ENCODE results near the gene L3MBTL4.

GRCh38 chr18:6370410-6370809, 44.3 kb downstream of the L3MBTL4 start:
- TF ChIP-seq CTCF (IDR thresholded peaks at IDR 0.05) (no peak), POLR2A (IDR thresholded peaks at IDR 0.05) (no peak)
